GM12801 (cell line): ENCODE results near the gene ERICH2.

Source experiments
- CTCF ChIP-seq: IDR thresholded peaks from one replicate; pipeline ENCODE4 v1.5.1; 2011; ENCODE audit warnings: control low read depth; ENCODE audit not compliant: insufficient read length; ENCODE audit errors: extremely low read depth

The ERICH2 gene

GRCh38 chr2:170815746-170816503 is 45.7 kb downstream of the ERICH2 start:
- TF ChIP-seq CTCF: no peak

GRCh38 chr2:170816504-170817092 is 46.4 kb downstream of the ERICH2 start, which contains the start of gene GAD1:
TSS of gene GAD1 (plus strand) at chr2:170816887. CDS start at chr2:170818592, 1,705 bp downstream.
- no peak for TF ChIP-seq CTCF

GRCh38 chr2:170817093-170818035 is 47.2 kb downstream of the ERICH2 start:
- no peak for TF ChIP-seq CTCF

GRCh38 chr2:170818036-170818751 is 48.0 kb downstream of the ERICH2 start:
- TF ChIP-seq CTCF: no peak

GRCh38 chr2:170818752-170819470 is 48.7 kb downstream of the ERICH2 start:
- TF ChIP-seq CTCF: no peak

- TF ChIP-seq CTCF: no peak
Measured at GRCh38 chr2:170819680-170820664, 49.8 kb downstream of the ERICH2 start.
